Measurements from ENCODE around the gene RHBDL3.
"Not testable (repeated sequence)": the region's sequence is repeated elsewhere in the genome, so short reads cannot be mapped to it uniquely, and the experiment has no call there.

The RHBDL3 gene

DNA sequence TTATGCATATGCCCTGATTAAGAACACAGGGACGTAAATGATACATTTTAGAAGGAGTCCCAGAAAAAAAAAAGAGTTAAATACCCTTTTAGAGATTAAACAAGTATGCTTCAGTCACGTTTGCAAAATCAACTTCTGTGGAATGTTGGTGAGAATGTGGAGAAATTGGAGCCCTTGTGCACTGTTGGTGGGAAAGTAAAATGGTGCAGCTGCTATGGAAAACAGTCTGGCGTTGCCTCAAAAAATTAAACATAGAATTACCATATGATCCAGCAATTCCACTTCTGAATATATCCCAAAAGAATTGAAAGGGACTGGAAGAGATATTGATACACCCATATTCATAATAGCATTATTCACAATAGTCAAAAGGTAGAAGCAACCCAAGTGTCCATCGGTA, 26.5 kb downstream of the RHBDL3 start:
- no peak for DNase-seq

- DNase-seq, result no peak
These were observed 31.8 kb downstream of the RHBDL3 start for GRCh38 chr17:32297424-32297823.

DNA sequence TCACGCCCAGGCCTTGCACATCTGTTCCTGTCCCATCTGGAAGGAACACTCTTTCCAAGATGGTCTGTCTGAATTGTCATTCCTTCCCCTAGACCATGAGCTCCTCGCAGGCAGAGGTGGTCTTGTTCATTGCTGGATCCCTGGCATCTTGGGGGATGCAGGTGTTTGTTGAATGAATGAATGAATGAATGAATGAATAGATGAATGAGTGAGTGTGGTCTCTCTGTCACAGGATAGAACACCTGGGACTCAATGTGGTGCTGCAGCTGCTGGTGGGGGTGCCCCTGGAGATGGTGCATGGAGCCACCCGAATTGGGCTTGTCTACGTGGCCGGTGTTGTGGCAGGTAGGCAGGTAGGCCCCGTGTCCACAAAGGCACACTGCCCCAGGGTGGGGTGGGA, 32.2 kb downstream of the RHBDL3 start:
- no peak for DNase-seq

GRCh38 chr17:32298298-32298697, 32.7 kb downstream of the RHBDL3 start:
- no peak for DNase-seq

DNA sequence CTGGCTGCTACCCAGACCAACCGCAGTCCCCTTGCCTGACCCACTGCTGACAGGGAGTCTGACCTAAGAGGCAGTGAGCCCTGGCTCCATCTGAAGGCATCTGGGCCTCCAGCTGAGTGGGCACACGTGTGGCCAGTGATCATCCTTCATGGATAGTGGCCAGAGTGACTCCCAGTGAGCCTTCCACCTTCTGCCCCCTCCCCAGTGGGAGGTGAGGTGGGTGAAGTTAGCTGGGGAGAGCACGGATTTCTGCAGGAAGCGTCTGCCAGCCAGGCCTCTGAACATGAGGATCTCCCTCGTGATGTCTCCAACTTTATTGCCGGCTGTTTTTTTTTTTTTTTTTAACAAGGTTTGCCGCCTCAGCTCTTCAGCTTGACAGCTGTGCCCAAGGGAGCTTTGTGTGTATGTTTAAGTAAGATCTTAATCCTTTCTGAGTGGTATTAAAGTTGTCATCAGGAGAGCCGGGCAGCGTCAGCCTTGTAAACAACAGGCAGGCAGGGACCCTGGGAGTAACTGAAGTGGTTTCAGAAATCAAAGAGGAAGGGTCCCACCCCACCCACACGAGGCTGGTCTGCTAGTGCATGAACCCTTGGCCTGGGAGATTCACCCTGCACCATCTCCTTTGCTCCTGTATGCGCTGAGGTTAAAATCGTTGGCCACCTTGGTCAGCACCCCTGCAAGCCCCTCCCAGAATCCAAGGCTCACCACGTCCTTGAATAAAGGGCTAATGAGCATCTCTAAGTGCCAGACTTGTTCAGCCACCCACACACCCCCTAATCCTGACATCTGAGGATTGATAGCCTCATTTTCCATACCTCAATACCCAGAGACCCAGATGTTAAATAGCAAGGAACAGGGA, 33.3 kb downstream of the RHBDL3 start:
- no peak for DNase-seq

- DNase-seq, result no peak
These were observed 34.0 kb downstream of the RHBDL3 start for GRCh38 chr17:32299580-32300164.

DNA sequence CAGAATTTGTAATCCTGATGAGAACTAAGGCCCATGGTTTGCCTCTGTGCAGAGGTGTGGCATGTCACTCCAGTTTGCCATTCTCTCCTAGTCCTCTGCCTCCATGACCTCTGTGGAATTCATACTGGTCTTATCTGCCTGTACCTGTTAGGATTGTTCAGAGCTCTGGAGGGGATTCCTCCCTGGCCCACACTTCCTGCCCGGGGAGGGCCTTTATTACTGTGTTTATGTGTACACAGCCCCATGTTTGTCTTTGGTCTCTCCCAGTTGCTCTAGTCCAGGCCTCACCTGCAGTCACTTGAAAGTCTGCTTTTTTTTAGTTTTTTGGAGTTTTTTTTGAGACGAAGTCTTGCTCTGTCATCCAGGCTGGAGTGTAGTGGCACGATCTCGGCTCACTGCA, 36.4 kb downstream of the RHBDL3 start:
- no peak for DNase-seq

- DNase-seq, result no peak
These were observed 37.4 kb downstream of the RHBDL3 start for GRCh38 chr17:32302860-32303649.

GRCh38 chr17:32303781-32304288, 38.2 kb downstream of the RHBDL3 start:
- no peak for DNase-seq

DNA sequence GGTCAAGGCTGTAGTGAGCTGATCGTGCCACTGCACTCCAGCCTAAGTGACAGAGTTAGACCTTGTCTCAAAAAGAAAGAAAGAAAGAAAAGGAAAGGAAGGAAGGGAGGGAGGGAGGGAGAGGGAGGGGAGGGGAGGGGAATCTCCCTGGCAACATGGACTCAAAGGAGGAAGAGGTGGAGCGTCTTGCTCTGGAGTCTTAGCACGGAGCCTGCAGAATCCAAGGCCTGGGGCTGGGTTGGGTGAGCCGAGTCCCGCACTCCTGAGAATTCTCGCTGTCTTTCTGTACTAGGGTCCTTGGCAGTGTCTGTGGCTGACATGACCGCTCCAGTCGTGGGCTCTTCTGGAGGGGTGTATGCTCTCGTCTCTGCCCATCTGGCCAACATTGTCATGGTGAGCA, 39.4 kb downstream of the RHBDL3 start:
- no peak for DNase-seq

GRCh38 chr17:32307658-32308057, 42.0 kb downstream of the RHBDL3 start:
- no peak for DNase-seq

DNA sequence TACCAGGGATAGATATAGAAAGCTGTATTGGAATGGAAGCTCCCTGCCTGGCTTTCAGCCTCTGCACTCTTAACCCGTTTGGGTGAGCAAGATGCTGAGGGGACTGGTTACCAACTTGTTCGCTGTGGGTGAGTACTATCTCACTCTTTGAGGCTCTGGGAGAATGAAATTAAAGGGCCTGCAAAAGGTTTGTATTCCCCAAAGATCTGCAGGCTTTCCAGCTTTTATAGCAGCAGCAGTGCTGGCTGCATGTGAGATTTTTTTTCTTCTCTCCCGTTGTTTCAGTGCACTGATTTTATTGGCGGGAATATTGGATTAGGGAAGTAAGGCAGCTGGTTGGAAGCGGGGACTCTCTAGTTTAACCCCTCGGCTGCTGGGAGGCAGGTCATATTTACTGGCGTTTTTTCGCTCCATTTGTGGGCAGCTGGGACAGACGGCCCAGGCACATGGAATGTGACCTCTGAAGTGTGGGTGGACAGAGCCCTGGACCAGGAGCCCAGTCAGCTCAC, 45.5 kb downstream of the RHBDL3 start:
- no peak for DNase-seq

- DNase-seq, result no peak
These were observed 49.0 kb downstream of the RHBDL3 start for GRCh38 chr17:32314636-32315035.

- no peak for DNase-seq
These were observed 49.5 kb downstream of the RHBDL3 start for GRCh38 chr17:32315171-32315570.

DNA sequence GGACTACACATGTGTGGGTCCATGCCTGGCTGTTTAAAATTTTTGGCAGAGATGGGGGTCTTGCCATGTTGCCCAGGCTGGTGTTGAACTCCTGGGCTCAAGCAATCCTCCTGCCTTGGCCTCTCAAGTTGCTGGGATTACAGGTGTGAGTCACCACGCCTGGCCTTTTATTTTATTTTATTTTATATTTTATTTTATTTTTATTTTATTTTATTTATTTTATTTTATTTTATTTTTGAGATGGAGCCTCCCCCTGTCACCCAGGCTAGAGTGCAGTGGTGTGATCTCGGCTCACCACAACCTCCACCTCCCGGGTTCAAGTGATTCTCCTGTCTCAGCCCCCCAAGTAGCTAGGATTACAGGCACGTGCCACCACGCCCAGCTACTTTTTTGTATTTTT, 51.0 kb downstream of the RHBDL3 start:
- not testable (repeated sequence) for DNase-seq

DNA sequence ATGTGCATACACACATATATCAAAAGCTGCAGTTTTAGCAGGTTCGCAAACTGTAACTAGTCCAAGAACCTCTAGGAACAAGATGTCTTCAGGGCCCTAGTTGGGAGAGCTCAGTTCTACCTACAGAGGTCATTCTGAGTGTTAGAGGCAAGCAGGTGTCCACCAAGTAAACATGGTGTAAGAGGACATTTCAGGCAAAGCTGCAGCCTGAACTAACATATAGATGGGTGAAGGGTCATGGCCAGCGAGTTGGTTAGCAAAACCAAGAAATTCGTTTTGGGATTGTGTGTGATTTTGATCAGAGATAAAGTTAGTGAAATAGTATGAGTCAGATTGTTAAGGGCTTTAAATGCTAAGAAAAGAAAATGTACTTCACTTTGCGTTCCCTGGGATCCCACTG, 51.7 kb downstream of the RHBDL3 start:
- DNase-seq, result no peak

DNA sequence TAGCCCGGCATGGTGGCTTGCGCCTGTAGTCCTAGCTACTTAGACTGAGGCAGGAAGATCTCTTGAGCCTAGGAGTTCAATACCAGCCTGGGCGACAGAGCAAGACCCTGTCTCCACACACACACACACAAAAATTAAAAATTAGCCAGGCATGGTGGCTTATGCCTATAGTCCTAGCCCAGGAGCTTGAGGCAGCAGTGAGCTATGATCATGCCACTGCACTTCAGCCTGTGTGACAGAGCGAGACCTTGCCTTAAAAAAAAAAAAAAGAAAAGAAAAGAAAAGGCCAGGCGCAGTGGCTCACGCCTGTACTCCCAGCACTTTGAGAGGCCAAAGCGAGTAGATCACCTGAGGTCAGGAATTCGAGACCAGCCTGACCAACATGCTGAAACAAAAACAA, 52.4 kb downstream of the RHBDL3 start:
- no peak for DNase-seq

DNA sequence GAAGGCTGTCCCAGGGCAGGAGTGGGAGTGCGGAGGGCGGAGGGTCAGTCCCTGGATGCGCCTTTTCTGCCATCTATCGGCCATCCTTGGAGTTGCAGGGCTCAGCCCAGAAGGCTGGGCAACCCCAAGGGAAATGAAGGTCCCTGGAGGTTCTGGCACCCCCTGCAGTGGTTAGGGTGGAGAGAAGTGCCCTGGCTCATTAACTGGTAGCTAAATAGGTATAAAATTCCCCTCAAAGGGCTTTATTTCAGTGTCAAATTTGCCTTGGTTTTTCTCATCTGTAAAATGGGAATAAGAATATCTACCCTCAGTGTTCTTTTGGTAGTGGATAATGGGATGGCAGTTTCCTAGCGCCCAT, 53.9 kb downstream of the RHBDL3 start:
- peak; percentile 79 for DNase-seq

- DNase-seq, result not testable (repeated sequence)
These were observed 54.4 kb downstream of the RHBDL3 start for GRCh38 chr17:32320080-32320479.

DNA sequence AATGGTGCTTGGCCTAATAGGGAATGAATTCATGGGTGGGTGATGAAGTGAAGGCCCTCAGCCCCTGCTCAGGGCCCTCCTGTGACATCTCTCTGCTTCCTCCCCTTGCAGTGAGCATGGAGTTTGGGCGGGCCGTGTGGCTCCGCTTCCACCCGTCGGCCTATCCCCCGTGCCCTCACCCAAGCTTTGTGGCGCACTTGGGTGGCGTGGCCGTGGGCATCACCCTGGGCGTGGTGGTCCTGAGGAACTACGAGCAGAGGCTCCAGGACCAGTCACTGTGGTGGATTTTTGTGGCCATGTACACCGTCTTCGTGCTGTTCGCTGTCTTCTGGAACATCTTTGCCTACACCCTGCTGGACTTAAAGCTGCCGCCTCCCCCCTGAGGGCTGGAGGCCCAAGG, 55.2 kb downstream of the RHBDL3 start:
- no peak for DNase-seq

DNA sequence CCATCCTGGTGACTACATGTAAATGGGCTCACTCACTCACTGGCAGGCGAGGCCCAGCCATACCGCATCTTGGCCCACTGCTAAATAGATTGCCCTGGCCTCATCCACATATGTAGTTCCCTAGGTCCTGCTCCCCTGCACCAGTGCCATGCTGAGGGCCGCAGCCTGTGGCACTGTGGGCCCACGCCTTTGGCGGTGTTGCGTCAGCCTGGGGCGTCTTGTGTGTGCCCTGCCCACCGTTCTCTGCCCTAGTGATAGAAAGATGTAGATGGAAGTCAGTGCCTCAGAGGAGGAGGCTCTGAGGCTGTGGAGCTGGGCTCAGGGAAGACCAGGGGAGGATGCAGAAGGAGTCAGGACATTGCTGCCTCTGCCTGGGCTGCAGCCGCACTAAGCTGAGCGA, 57.4 kb downstream of the RHBDL3 start:
- no peak for DNase-seq

- peak; percentile 52 for DNase-seq
These were observed 58.3 kb downstream of the RHBDL3 start for GRCh38 chr17:32323811-32324491.

DNA sequence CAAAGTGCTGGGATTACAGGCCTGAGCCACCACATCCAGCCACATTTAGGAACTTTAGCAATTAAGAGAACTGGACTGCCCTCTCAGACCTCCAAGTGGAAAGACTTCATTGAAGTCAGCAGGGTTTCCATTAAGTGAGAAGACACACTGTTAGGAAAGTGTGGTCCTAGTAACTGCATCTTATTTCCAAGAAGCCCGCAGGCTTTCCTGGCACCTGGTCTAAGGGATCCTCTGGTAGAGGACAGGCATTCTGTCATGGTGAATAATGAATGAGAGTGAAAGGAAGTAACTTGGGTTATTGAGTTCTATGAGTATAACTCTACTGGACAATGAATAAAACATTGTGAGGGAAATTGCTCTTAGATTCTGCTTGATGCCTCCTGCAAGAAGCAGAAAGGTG, 62.3 kb downstream of the RHBDL3 start:
- no peak for DNase-seq
